Muscle layer of duodenum (tissue), 2 donors: ENCODE data around the gene IL4R.
"Not testable (repeated sequence)": the region's sequence is repeated elsewhere in the genome, so short reads cannot be mapped to it uniquely, and the experiment has no call there.

ENCODE experiments used
- H3K27ac ChIP-seq: one replicate; pipeline ENCODE4 v1.7.0; 2013; ENCODE audit warnings: mild to moderate bottlenecking, low read length
- H3K27me3 ChIP-seq: one replicate; pipeline ENCODE4 v1.7.0; 2013; ENCODE audit warnings: low read depth, mild to moderate bottlenecking, control low read depth, low read length
- H3K36me3 ChIP-seq, 2 donors: one replicate each; pipeline ENCODE4 v1.7.0; 2013; ENCODE audit warnings: low read length in 2 of 2, control low read depth in 1 of 2, mild to moderate bottlenecking in 1 of 2; ENCODE audit not compliant: insufficient read depth in 2 of 2, control insufficient read depth in 1 of 2
- H3K4me1 ChIP-seq, 2 donors: one replicate each; pipeline ENCODE4 v1.7.0; 2013; ENCODE audit warnings: low read length in 2 of 2, mild to moderate bottlenecking in 2 of 2, control low read depth in 1 of 2, moderate library complexity in 1 of 2; ENCODE audit not compliant: insufficient read depth in 2 of 2, control insufficient read depth in 1 of 2
- H3K4me3 ChIP-seq, 2 donors: one replicate each; pipeline ENCODE4 v1.7.0; 2013; ENCODE audit warnings: low read length in 2 of 2, low read depth in 1 of 2, mild to moderate bottlenecking in 1 of 2
- H3K9me3 ChIP-seq, 2 donors: one replicate each; pipeline ENCODE4 v1.7.0; 2013; ENCODE audit warnings: low read length in 2 of 2, control low read depth in 1 of 2, mild to moderate bottlenecking in 1 of 2; ENCODE audit not compliant: control insufficient read depth in 1 of 2
- donor health status: healthy.

IL4R gene

DNA sequence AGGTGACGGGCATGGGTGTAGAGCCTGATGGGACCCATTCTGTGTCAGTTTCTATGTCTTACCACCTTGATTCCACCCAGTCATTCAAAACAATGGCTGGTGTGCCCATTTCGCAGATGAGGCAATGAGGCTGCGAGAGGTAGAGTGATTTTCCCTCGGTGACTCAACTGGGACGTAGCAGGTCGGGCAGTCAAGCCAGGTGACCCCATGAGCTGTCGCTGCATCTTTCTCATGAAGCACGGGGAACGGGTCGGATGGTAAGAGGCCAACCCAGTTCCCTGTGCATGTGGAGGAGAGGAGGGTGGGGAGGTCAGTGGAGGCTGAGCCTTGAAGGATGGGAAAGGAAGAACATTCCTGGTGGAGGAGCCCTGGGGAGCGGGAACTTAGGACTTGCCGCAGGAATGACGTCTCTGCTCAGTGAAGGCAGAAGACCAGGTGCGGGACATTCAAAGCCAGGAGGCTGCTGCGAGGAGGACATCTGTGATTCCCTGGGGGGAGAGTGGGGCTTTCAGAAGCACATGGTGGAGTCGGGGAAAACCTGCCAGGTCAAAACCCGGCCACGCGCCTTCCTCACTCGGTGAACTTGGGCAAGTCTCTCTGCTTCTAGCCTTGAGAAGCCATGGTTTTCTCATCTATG lies 89.3 kb downstream of the IL4R start:
- no peak overlapping the region for H3K27ac ChIP-seq
- H3K9me3 ChIP-seq = no peaks in the 10 kb centered on the region
- peaks cover 0 to 6% of the 10 kb centered on the region in 2 donors for H3K4me1 ChIP-seq
- H3K27me3 ChIP-seq = no peaks in the 10 kb centered on the region
- no peaks in the 10 kb centered on the region for H3K36me3 ChIP-seq
- peak overlapping the region in 1 of 2 donors; percentile 35 for H3K4me3 ChIP-seq

DNA sequence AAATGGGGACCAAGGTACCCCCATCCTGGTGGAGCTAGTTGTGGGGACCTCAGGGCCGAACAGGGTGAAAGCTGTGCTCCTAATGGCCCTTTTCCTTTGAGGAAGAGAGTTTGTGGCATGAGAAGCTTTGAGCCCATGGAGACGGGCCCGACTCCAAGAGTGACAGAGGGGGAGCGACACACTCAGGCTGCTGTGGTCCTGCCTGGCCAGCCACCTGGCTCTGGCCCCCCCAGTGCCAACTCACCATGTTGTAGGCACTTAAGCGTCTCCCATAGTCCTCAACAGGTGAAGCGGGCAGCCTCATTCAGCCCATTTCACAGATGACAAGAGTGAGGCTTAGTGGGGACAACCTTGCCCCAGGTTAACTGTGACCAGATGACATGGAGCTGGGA lies 89.8 kb downstream of the IL4R start:
- no peaks in the 10 kb centered on the region for H3K36me3 ChIP-seq
- H3K4me1 ChIP-seq = peaks cover 0 to 6% of the 10 kb centered on the region in 2 donors
- no peak overlapping the region for H3K27ac ChIP-seq
- H3K9me3 ChIP-seq = no peaks in the 10 kb centered on the region
- H3K27me3 ChIP-seq = no peaks in the 10 kb centered on the region
- no peak overlapping the region for H3K4me3 ChIP-seq

DNA sequence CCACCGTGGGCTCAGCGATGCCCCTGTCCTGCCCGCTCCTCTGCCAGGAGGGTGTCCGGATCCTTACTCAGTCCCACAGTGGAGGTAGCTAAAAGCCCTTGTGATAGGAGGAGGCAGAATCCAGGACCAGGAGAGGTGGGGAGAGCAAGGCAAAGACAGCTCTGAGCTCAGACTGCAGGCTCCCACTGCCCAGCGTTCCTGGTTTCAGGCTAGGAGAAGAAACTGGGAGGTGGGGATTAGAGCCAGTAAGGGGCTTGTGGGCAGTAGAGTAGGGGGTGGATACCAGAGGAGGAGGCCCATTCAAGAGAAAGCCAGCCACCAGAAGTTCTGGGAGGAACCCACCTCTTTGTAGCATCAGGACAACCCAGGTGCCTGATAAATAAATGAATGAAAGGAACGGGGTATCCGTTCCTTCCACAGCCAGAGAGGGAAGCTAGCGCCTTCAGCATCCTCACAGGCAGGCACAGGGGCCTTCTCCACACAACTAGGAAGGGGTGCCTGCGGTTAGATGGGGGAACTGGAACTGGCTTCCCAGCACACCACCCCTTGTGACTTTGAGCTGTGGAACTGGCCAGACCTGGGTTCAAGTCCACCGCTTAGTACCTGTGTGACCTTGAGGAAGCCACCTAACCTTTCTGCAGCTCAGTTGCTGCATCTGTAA lies 90.5 kb downstream of the IL4R start:
- Histone ChIP-seq H3K27ac (no peak overlapping the region), H3K4me1 (peaks cover 0 to 6% of the 10 kb centered on the region in 2 donors), H3K27me3 (no peaks in the 10 kb centered on the region), H3K36me3 (no peaks in the 10 kb centered on the region), H3K4me3 (no peak overlapping the region), H3K9me3 (no peaks in the 10 kb centered on the region)

GRCh38 chr16:27405546-27406451 lies 92.0 kb downstream of the IL4R start:
- peaks cover 0 to 4% of the 10 kb centered on the region in 2 donors for H3K9me3 ChIP-seq
- H3K4me1 ChIP-seq = peaks cover 0 to 6% of the 10 kb centered on the region in 2 donors
- no peaks in the 10 kb centered on the region for H3K27me3 ChIP-seq
- no peaks in the 10 kb centered on the region for H3K36me3 ChIP-seq
- no peak overlapping the region for H3K27ac ChIP-seq
- H3K4me3 ChIP-seq = no peak overlapping the region

DNA sequence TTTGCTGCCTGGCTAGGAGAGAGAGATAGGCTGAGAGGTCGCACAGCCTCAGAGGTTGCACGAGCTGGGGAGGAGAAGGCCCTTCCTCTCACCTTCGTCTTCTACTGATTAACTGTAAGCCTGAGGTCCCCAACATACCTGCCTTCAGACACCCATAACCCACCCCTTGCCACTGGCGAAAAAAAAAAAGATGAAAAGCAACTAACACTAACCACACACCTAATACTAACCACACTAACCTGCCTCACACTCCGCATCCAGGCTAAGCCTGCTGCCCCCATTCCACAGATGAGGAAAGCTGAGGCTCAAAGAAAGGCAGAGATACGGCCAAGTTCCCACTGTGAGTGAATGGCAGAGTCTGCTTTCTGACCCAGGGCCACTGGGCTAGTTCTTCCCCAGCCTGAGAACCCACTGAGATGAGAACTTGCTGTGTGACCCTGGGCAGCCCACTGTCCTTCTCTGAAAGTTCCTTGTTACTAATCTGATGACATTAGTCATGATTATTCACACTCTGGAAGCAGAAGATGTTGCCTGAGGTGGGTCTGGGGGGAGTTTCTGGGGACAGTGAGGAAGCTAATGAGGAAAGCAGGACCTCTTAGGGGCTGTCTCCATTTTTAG lies 92.8 kb downstream of the IL4R start:
- H3K4me1 ChIP-seq = peaks cover 0 to 6% of the 10 kb centered on the region in 2 donors
- no peaks in the 10 kb centered on the region for H3K36me3 ChIP-seq
- H3K27ac ChIP-seq = no peak overlapping the region
- H3K27me3 ChIP-seq = no peaks in the 10 kb centered on the region
- peaks cover 0 to 4% of the 10 kb centered on the region in 2 donors for H3K9me3 ChIP-seq
- H3K4me3 ChIP-seq = no peak overlapping the region

GRCh38 chr16:27407133-27407532 lies 93.4 kb downstream of the IL4R start:
- Histone ChIP-seq H3K4me3 (no peak overlapping the region), H3K9me3 (peaks cover 0 to 4% of the 10 kb centered on the region in 2 donors), H3K27ac (no peak overlapping the region), H3K4me1 (peaks cover 0 to 3% of the 10 kb centered on the region in 2 donors), H3K36me3 (no peaks in the 10 kb centered on the region), H3K27me3 (no peaks in the 10 kb centered on the region)

DNA sequence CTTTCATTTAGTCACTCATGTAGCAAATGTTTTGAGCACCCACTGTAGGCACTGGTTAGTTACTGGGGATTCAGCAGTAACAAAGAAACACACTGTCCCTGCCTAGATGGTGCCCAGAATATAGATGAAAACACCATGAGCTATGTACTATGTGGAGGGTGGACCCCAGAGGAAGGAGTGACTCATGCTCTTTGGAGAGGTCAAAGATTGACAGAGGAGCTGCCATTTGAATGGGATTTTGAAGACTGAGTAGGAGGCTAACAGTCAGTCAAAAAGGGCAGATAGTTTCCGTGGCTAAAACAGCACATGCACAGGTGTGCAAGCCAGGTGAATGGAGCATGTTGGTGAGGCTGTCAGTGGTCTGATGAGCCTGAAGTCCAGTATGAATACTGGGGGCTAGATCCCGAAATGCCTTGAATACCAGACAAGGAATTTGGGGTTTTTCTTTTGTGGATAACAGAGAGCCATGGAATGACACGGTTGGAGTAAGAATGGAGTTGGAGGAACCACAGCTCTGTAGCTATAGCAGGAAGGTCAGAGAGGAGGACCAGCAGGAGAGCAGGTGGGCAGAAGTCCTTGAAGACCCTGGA lies 94.3 kb downstream of the IL4R start:
- H3K4me1 ChIP-seq = no peaks in the 10 kb centered on the region
- H3K27me3 ChIP-seq = no peaks in the 10 kb centered on the region
- no peak overlapping the region for H3K27ac ChIP-seq
- no peak overlapping the region for H3K4me3 ChIP-seq
- H3K36me3 ChIP-seq = no peaks in the 10 kb centered on the region
- peaks cover 0 to 4% of the 10 kb centered on the region in 2 donors for H3K9me3 ChIP-seq

GRCh38 chr16:27408602-27409031 lies 94.8 kb downstream of the IL4R start:
- no peak overlapping the region for H3K4me3 ChIP-seq
- H3K36me3 ChIP-seq = no peaks in the 10 kb centered on the region
- H3K4me1 ChIP-seq = no peaks in the 10 kb centered on the region
- no peak overlapping the region for H3K27ac ChIP-seq
- peaks cover 0 to 4% of the 10 kb centered on the region in 2 donors for H3K9me3 ChIP-seq
- no peaks in the 10 kb centered on the region for H3K27me3 ChIP-seq

- H3K27ac ChIP-seq, H3K4me3 ChIP-seq, H3K27me3 ChIP-seq, H3K9me3 ChIP-seq, H3K36me3 ChIP-seq, H3K4me1 ChIP-seq: not testable (repeated sequence)
Measured at GRCh38 chr16:27409958-27410357, 96.2 kb downstream of the IL4R start.

DNA sequence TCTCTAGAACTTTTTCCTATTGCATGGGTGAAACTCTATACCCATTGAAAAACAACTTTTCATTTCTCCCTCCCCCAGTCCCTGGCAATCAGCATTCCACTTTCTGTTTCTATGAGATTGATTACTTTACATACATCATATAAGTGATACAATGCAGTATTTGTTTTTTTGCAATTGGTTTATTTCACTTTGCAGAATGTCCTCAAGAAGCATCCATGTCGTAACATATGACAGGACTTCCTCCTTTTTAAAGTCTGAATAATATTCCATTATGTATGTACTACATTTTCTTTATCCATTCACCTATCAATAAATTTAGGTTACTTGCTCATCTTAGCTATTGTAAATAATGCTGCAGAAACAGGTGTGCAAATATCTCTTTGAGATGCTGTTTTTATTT lies 97.0 kb downstream of the IL4R start:
- H3K27ac ChIP-seq = no peak overlapping the region
- H3K9me3 ChIP-seq = peaks cover 0 to 4% of the 10 kb centered on the region in 2 donors
- H3K36me3 ChIP-seq = no peaks in the 10 kb centered on the region
- no peak overlapping the region for H3K4me3 ChIP-seq
- H3K4me1 ChIP-seq = no peaks in the 10 kb centered on the region
- H3K27me3 ChIP-seq = no peaks in the 10 kb centered on the region

DNA sequence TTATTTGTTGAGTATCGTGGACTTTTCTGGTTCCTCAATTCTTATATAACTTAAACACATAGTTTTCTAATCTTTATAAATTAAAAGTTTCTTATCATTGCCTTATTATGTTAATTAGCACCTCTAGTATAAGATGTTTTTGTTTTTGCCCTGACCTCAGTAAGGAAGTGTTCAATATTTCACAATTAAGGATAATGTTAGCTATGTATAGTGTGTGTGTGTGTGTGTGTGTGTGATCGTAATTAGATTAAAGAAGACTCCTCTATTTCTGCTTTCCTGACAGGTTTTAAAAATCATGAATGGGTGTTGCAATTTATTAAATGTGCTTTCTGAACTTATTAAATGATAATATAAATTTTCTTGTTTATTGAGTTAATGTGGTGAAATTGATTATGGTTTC lies 100.2 kb downstream of the IL4R start:
- no peaks in the 10 kb centered on the region for H3K36me3 ChIP-seq
- no peak overlapping the region for H3K27ac ChIP-seq
- H3K4me1 ChIP-seq = no peaks in the 10 kb centered on the region
- H3K4me3 ChIP-seq = no peak overlapping the region
- no peaks in the 10 kb centered on the region for H3K27me3 ChIP-seq
- H3K9me3 ChIP-seq = peaks cover 0 to 4% of the 10 kb centered on the region in 2 donors
